SK-N-SH treated with all-trans-retinoic acid at 6 μM for 48 hours (cell line): ENCODE measurements around the gene TMEM161A.

ENCODE experiments used
- ATAC-seq: fragments of 200-7000 bp; cut with Tn5 transposase; 3 replicates; pipeline ENCODE4 v1.9.1; 2020; ENCODE audit warnings: mild to moderate bottlenecking, moderate library complexity
- ARNTL ChIP-seq: fragments of 450-650 bp; formaldehyde crosslinking; IDR thresholded peaks from 2 replicates; pipeline ENCODE4 v1.5.0; 2020; ENCODE audit warnings: low read depth, mild to moderate bottlenecking, moderate library complexity, borderline replicate concordance
- CREB5 ChIP-seq: fragments of 250-450 bp; sonication (Bioruptor Pico); IDR thresholded peaks from 2 replicates; pipeline ENCODE4 v1.5.1; 2020; ENCODE audit warnings: low read depth, mild to moderate bottlenecking, moderate library complexity
- CSDC2 ChIP-seq: fragments of 250-450 bp; sonication (Bioruptor Pico); IDR thresholded peaks from 2 replicates; pipeline ENCODE4 v1.5.0; 2020; ENCODE audit warnings: mild to moderate bottlenecking, moderate library complexity
- CSRNP3 ChIP-seq: fragments of 250-450 bp; sonication (Bioruptor Pico); IDR thresholded peaks from 2 replicates; pipeline ENCODE4 v1.5.1; 2021; ENCODE audit warnings: mild to moderate bottlenecking, moderate library complexity
- TCF4 ChIP-seq: fragments of 250-450 bp; sonication (Bioruptor Pico); IDR thresholded peaks from 2 replicates; pipeline ENCODE4 v1.8.0; 2021; ENCODE audit warnings: mild to moderate bottlenecking, moderate library complexity, borderline replicate concordance
- ZC3H10 ChIP-seq: fragments of 250-450 bp; sonication (Bioruptor Pico); IDR thresholded peaks from 2 replicates; pipeline ENCODE4 v1.5.1; 2021; ENCODE audit warnings: mild to moderate bottlenecking, moderate library complexity
- ZNF70 ChIP-seq: fragments of 450-650 bp; formaldehyde crosslinking; IDR thresholded peaks from 2 replicates; pipeline ENCODE4 v1.5.0; 2020; ENCODE audit warnings: mild to moderate bottlenecking, moderate library complexity
- ZNF8 ChIP-seq: fragments of 450-650 bp; formaldehyde crosslinking; IDR thresholded peaks from 2 replicates; pipeline ENCODE4 v1.5.0; 2020; ENCODE audit warnings: mild to moderate bottlenecking, moderate library complexity
- TF ChIP-seq, protein P1 (sequence below): fragments of 250-450 bp; sonication (Bioruptor Pico); IDR thresholded peaks from 2 replicates; pipeline ENCODE4 v1.8.0; 2021; ENCODE audit warnings: low read depth, mild to moderate bottlenecking, moderate library complexity, borderline replicate concordance

The TMEM161A gene

DNA sequence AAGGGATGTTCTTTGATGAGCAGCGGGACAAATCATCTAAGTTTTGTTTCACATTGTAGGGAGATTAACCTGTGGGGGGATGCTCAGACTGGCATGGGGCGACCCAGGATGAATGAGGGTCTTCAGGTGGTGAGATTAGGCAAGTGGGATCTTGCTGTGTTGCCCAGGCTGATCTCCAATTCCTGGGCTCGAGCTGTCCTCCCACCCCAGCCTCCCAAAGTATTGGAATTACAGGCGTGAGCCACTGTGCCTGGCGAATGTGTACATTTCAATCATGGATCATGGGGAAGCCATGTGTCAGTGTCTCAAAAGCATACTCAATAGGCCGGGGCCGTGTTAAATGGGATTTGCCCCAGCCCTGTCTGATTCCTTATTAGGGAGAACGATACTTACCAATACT is 66.4 kb downstream of the TMEM161A start:
- TF ChIP-seq ARNTL (CRISPR knock-in tag): no peak
- TF ChIP-seq ZNF70: no peak
- no peak for TF ChIP-seq CSDC2 (CRISPR knock-in tag)
- TF ChIP-seq ZC3H10: no peak
- no peak for TF ChIP-seq ZNF8 (CRISPR knock-in tag)
- no peak for TF ChIP-seq TCF4 (CRISPR knock-in tag)
- no peak for TF ChIP-seq CREB5 (CRISPR knock-in tag)
- TF ChIP-seq, protein P1, sequence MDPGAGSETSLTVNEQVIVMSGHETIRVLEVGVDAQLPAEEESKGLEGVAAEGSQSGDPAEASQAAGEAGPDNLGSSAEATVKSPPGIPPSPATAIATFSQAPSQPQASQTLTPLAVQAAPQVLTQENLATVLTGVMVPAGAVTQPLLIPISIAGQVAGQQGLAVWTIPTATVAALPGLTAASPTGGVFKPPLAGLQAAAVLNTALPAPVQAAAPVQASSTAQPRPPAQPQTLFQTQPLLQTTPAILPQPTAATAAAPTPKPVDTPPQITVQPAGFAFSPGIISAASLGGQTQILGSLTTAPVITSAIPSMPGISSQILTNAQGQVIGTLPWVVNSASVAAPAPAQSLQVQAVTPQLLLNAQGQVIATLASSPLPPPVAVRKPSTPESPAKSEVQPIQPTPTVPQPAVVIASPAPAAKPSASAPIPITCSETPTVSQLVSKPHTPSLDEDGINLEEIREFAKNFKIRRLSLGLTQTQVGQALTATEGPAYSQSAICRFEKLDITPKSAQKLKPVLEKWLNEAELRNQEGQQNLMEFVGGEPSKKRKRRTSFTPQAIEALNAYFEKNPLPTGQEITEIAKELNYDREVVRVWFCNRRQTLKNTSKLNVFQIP (CRISPR knock-in tag): no peak
- TF ChIP-seq CSRNP3 (CRISPR knock-in tag): no peak

More for the DNA sequence above, 66.4 kb downstream of the TMEM161A start:
- ATAC-seq: no peak
